Measurements from ENCODE around the gene NBEA. TPM values are rescaled to one million over a fixed set of nuclear protein-coding genes. Genes with fewer than 3 reads are reported as not detected.

Gene NBEA, protein sequence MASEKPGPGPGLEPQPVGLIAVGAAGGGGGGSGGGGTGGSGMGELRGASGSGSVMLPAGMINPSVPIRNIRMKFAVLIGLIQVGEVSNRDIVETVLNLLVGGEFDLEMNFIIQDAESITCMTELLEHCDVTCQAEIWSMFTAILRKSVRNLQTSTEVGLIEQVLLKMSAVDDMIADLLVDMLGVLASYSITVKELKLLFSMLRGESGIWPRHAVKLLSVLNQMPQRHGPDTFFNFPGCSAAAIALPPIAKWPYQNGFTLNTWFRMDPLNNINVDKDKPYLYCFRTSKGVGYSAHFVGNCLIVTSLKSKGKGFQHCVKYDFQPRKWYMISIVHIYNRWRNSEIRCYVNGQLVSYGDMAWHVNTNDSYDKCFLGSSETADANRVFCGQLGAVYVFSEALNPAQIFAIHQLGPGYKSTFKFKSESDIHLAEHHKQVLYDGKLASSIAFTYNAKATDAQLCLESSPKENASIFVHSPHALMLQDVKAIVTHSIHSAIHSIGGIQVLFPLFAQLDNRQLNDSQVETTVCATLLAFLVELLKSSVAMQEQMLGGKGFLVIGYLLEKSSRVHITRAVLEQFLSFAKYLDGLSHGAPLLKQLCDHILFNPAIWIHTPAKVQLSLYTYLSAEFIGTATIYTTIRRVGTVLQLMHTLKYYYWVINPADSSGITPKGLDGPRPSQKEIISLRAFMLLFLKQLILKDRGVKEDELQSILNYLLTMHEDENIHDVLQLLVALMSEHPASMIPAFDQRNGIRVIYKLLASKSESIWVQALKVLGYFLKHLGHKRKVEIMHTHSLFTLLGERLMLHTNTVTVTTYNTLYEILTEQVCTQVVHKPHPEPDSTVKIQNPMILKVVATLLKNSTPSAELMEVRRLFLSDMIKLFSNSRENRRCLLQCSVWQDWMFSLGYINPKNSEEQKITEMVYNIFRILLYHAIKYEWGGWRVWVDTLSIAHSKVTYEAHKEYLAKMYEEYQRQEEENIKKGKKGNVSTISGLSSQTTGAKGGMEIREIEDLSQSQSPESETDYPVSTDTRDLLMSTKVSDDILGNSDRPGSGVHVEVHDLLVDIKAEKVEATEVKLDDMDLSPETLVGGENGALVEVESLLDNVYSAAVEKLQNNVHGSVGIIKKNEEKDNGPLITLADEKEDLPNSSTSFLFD (N-terminal part only)
- total RNA-seq: 10 to 100 TPM; 38.0 to 47.6 (median 43.3) TPM
- polyA plus RNA-seq: 1 to 10 TPM in 2 of 3 donors, under 1 TPM in 1; 0.46 to 2.9 (median 1.8) TPM

DNA sequence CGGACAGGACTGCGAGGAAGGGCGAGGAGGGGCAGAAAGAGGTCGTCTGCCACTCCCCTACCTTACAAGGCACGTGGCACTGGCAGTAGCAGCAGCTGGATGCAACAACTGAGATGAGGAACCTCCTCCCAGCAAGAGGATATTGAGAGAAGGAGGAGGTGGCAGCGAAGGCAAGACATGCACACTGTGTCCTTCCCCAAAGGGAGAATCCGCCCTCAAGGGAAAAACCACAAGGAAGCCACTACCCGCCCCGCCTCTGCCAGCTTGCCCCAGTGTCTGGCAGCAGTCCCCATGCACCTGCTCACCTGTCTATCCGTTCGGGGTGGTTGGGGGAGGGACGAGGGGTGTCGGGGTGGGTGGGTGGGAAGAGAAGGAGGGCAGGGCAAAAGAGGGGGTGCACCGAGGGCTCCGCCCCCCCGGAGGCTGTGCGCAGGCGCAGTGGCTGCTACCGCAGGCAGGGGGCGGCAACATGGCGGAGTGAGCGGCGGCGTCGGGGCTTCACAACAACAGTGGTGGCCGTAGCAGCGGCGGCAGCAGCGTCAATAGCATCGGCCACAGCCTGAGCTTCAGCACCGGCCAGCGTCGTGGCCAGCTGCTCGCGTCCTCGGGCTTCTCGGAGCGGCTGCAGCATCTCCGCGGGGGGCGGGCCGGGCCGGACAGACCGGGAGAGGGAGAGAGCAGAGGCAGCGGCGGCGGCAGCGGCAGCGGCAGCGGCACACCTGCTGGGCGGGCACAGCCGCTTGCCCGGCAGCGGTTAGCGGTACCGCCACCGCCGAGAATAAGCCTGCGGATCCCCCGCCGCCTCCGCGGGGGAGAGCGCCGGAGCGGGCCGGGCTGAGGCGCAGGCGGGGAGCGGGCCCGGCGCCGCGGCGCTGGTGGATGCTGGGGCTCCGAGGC is at the start of gene NBEA:
TSS of gene NBEA (plus strand) at position 436 of the 897 bp plus-strand sequence. CDS start 551 bp downstream, outside the sequence.
- intact Hi-C loops (cut with DNase I): loop anchor here (5.0 kb wide), 2 partner anchors 180 to 215 kb away; no protein-coding TSS in a partner anchor
- TF ChIP-seq POLR2A (IDR thresholded peaks at IDR 0.05) (peak in 1 of 2 donors; percentile 24), POLR2AphosphoS5 (IDR thresholded peaks at IDR 0.05) (peak; percentile 61 to 87 (median 80)), EP300 (IDR thresholded peaks at IDR 0.05) (no peak)
- TF ChIP-seq, protein P1, sequence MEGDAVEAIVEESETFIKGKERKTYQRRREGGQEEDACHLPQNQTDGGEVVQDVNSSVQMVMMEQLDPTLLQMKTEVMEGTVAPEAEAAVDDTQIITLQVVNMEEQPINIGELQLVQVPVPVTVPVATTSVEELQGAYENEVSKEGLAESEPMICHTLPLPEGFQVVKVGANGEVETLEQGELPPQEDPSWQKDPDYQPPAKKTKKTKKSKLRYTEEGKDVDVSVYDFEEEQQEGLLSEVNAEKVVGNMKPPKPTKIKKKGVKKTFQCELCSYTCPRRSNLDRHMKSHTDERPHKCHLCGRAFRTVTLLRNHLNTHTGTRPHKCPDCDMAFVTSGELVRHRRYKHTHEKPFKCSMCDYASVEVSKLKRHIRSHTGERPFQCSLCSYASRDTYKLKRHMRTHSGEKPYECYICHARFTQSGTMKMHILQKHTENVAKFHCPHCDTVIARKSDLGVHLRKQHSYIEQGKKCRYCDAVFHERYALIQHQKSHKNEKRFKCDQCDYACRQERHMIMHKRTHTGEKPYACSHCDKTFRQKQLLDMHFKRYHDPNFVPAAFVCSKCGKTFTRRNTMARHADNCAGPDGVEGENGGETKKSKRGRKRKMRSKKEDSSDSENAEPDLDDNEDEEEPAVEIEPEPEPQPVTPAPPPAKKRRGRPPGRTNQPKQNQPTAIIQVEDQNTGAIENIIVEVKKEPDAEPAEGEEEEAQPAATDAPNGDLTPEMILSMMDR (IDR thresholded peaks at IDR 0.05): peak in 3 of 4 experiments; percentile 12 to 44 (median 37)
- H3K4me1 ChIP-seq: peaks cover 0 to 41% (median 9%) of the 10 kb centered on the region in 4 donors

DNA sequence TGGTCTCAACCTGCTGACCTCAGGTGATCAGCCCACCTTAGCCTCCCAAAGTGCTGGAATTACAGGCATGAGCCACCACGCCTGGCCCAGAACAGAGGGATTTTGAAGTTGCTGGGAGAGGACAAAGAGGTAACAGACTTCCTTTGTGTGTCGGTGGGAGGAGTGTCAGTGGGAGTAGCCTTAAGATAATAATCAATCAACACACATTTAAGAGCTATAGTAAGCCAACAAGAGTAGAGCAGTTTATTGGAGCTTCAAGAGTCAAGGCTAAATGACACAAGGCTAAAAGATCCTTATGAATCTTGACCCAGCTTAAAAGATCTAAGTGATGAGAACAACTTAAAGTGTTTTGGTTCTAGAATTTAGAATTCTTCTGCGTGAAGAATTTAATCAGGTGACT is 47.3 kb upstream of the NBEA start:
- DNase-seq: no peak
- Histone ChIP-seq H3K27ac (no peak overlapping the region), H3K36me3 (no peaks in the 10 kb centered on the region), H3K27me3 (no peaks in the 10 kb centered on the region), H3K9me3 (no peaks in the 10 kb centered on the region), H3K4me3 (no peak overlapping the region), H3K4me1 (no peaks in the 10 kb centered on the region)
- intact Hi-C loops (cut with DNase I): no loop called here
- TF ChIP-seq, protein P1 (IDR thresholded peaks at IDR 0.05): no peak
- 64 to 73% methylated on average over 3 of the region's 3 CpGs for WGBS, 2 donors

More for the DNA sequence above, at the start of gene NBEA:
- peak; percentile 85 for DNase-seq
- 1% methylated on average over 76 of the region's 76 CpGs for WGBS, 2 donors
- peak within 1 kb of the TSS; percentile 85 to 95 (median 90) for H3K27ac ChIP-seq
- H3K4me3 ChIP-seq: peak within 1 kb of the TSS; percentile 90 to 97 (median 90)
- no peaks in the 10 kb centered on the region for H3K36me3 ChIP-seq
- no peaks in the 10 kb centered on the region for H3K9me3 ChIP-seq
- H3K27me3 ChIP-seq: no peaks in the 10 kb centered on the region

DNA sequence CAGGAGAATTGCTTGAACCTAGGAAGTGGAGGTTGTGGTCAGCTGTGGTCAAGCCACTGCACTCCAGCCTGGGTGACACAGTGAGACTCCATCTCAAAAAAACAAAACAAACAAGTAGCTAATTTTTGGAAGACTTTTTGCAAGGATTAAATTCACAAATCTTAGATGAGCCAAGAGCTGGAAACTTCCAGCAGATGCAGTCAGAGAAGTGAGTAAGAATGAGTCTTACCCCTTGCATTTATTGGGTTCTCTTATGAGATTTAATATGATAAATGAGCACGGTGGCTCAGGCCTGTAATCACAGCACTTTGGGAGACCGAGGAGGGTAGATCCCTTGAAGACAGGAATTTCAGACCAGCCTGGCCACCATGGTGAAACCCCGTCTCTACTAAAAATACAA is 44.9 kb upstream of the NBEA start:
- Histone ChIP-seq H3K4me1 (no peaks in the 10 kb centered on the region), H3K4me3 (no peak overlapping the region), H3K36me3 (no peaks in the 10 kb centered on the region), H3K9me3 (no peaks in the 10 kb centered on the region), H3K27me3 (no peaks in the 10 kb centered on the region), H3K27ac (no peak overlapping the region)
- WGBS, 2 donors: 77 to 93% methylated on average over 3 of the region's 3 CpGs
- no peak for DNase-seq
- intact Hi-C loops (cut with DNase I): no loop called here
- TF ChIP-seq, protein P1 (IDR thresholded peaks at IDR 0.05): no peak
- TF ChIP-seq EP300 (IDR thresholded peaks at IDR 0.05): no peak
- TF ChIP-seq POLR2A (IDR thresholded peaks at IDR 0.05): no peak
- no peak for TF ChIP-seq POLR2AphosphoS5 (IDR thresholded peaks at IDR 0.05)

DNA sequence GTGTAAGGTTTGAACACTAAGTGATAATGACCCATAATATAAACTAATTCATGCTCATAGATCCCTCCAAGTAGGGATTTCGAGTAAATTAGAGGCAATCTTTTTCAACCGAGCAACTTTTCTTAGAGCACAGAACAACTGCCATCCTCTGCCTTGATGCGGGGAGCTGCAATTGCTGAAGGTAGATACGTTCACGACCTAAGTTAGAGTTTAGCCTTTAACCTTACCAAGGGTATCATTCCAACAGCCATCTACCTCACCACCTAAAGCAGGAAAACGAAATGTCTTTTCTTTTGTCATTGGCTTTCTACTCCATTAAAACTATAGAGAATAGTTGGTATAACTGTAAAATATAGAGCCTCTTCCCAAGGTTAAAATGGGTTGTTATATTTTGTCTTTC is 42.2 kb upstream of the NBEA start:
- DNase-seq: no peak
- Histone ChIP-seq H3K4me1 (no peaks in the 10 kb centered on the region), H3K4me3 (no peak overlapping the region), H3K27ac (no peak overlapping the region), H3K9me3 (no peaks in the 10 kb centered on the region), H3K36me3 (no peaks in the 10 kb centered on the region), H3K27me3 (no peaks in the 10 kb centered on the region)
- TF ChIP-seq EP300 (IDR thresholded peaks at IDR 0.05) (no peak), POLR2A (IDR thresholded peaks at IDR 0.05) (no peak), POLR2AphosphoS5 (IDR thresholded peaks at IDR 0.05) (no peak)
- TF ChIP-seq, protein P1 (IDR thresholded peaks at IDR 0.05): no peak
- intact Hi-C loops (cut with DNase I): no loop called here
- 46 to 76% methylated on average over 6 of the region's 6 CpGs for WGBS, 2 donors

All from sigmoid colon (tissue), 7 donors.